Measurements from ENCODE around the gene ACSS3. TPM values are rescaled to one million over a fixed set of nuclear protein-coding genes. Genes with fewer than 3 reads are reported as not detected.

Gene ACSS3
- total and polyA plus RNA-seq, 2 of the 8 experiments (the other 6 are each of a cell fraction or from before 2014, with no cell fraction given), result 14.4 to 24.0 TPM

DNA sequence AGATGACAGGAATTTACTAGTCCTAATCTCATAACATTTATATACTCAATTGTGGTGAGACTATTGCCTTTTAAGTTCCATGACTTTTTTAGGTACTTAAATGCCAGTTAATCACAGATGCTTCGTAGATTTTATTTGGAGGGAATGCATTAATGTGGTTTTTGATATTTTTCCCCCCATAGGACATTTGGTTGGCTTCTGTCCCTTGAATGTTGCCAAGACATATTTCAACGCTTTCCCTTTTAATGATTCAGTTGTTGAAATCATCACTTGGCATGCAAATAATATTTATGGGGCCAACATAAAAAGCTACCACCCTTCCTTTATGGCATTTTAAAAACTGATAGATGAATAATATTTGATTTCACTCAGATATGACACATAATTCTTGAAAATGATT lies 172.1 kb downstream of the ACSS3 start (continued):
- TF ChIP-seq CTCF (IDR thresholded peaks at IDR 0.05; ENCODE audit: control extremely low read depth in 1 of 3, insufficient read depth in 1 of 3, low read depth in 1 of 3, low read length in 3 of 3), result no peak
- TF ChIP-seq MAX (IDR thresholded peaks at IDR 0.05), result no peak
- no peak for TF ChIP-seq HDAC6 (IDR thresholded peaks at IDR 0.05; ENCODE audit: low read depth, low read length)
- TF ChIP-seq SP4 (IDR thresholded peaks at IDR 0.05; ENCODE audit: low read length), result no peak
- no peak for TF ChIP-seq POLR2A (IDR thresholded peaks at IDR 0.05; ENCODE audit: control extremely low read depth in 1 of 2, low read depth in 2 of 2, low read length in 2 of 2)

Data from H1 (cell line).